CD4-positive, alpha-beta T cell treated with Interleukin-15 for 1 hour (primary cell): ENCODE data around the gene CHTF18.
A peak's percentile ranks its signal among the peaks of the same experiment; 100 is the strongest.
"Not testable (repeated sequence)": the region's sequence is repeated elsewhere in the genome, so short reads cannot be mapped to it uniquely, and the experiment has no call there.

Experiments used
- DNase-seq: peaks from one replicate; pipeline ENCODE4 v3.0.0-alpha.2; 2020

Gene CHTF18

GRCh38 chr16:788399-789126 lies at the start of gene CHTF18:
TSS of gene CHTF18 (plus strand) at chr16:788620. CDS start at chr16:788685, 65 bp downstream.
- DNase-seq, result peak; percentile 96

GRCh38 chr16:739560-740458 lies 48.6 kb upstream of the CHTF18 start:
- no peak for DNase-seq

- DNase-seq, result no peak
These were observed 48.0 kb upstream of the CHTF18 start for GRCh38 chr16:740459-740763.

GRCh38 chr16:740764-741505 lies 47.5 kb upstream of the CHTF18 start, which contains the start of gene CIAO3:
TSS of gene CIAO3 (minus strand) at chr16:740997. CDS start at chr16:740985, 12 bp downstream.
- peak; percentile 88 for DNase-seq

GRCh38 chr16:741986-742629 lies 46.3 kb upstream of the CHTF18 start:
- no peak for DNase-seq

GRCh38 chr16:742894-743293 lies 45.5 kb upstream of the CHTF18 start:
- DNase-seq, result not testable (repeated sequence)

GRCh38 chr16:743794-744500 lies 44.5 kb upstream of the CHTF18 start:
- DNase-seq, result no peak

- DNase-seq, result no peak
These were observed 42.7 kb upstream of the CHTF18 start for GRCh38 chr16:745739-746138.

GRCh38 chr16:746637-747036 lies 41.8 kb upstream of the CHTF18 start:
- DNase-seq, result no peak

- DNase-seq, result no peak
These were observed 40.3 kb upstream of the CHTF18 start for GRCh38 chr16:747978-748746.

- DNase-seq, result no peak
These were observed 39.4 kb upstream of the CHTF18 start for GRCh38 chr16:749010-749409.

- DNase-seq, result no peak
These were observed 37.9 kb upstream of the CHTF18 start for GRCh38 chr16:750485-750884.

- DNase-seq, result no peak
These were observed 37.0 kb upstream of the CHTF18 start for GRCh38 chr16:751152-752006.

GRCh38 chr16:752007-752312 lies 36.5 kb upstream of the CHTF18 start:
- no peak for DNase-seq

- DNase-seq, result not testable (repeated sequence)
These were observed 34.3 kb upstream of the CHTF18 start for GRCh38 chr16:754121-754607.

GRCh38 chr16:754656-755055 lies 33.8 kb upstream of the CHTF18 start:
- no peak for DNase-seq

- DNase-seq, result no peak
These were observed 32.0 kb upstream of the CHTF18 start for GRCh38 chr16:756428-756827.

- DNase-seq, result no peak
These were observed 29.1 kb upstream of the CHTF18 start for GRCh38 chr16:759110-759910.

GRCh38 chr16:760065-760464 lies 28.4 kb upstream of the CHTF18 start:
- no peak for DNase-seq
